Measurements from ENCODE around the gene BNC1. TPM values are rescaled to one million over a fixed set of nuclear protein-coding genes. Genes with fewer than 3 reads are reported as not detected.

The BNC1 gene
- total and polyA plus RNA-seq, 10 of the 15 experiments (the other 5 are each of a cell fraction or from before 2014, with no cell fraction given) = 0.01 TPM; not detected in 9

- intact Hi-C loops (cut with micrococcal nuclease; ENCODE audit: unreplicated experiment) (loop anchor here (2.0 kb wide), 1 partner anchor 34 kb away; no protein-coding TSS in a partner anchor), in situ Hi-C loops (cut with MboI) (no loop called here)
- no peak overlapping the region for H3K4me2 ChIP-seq (ENCODE audit: control insufficient read depth, insufficient read depth)
- H3K9ac ChIP-seq (ENCODE audit: control insufficient read depth, insufficient read depth, low read length) = no peak overlapping the region
- ChIA-PET CTCF (interaction anchor here (0.6 to 4.4 kb wide), 34 partner anchors 9 to 785 kb away, joined by 3 to 42 read pairs (median 6); partner anchors contain the start of gene C15orf40), POLR2A (interaction anchor here (1.2 kb wide), 1 partner anchor 132 kb away, joined by 3 read pairs; no protein-coding TSS in a partner anchor), SMC1A (ENCODE audit: uncharacterized antibody, unreplicated experiment) (interaction anchor here (1.0 to 3.9 kb wide), 12 partner anchors 9 to 786 kb away, joined by 3 to 24 read pairs (median 3); no protein-coding TSS in a partner anchor), RAD21 (ENCODE audit: unreplicated experiment) (interaction anchor here (0.6 to 4.2 kb wide), 9 partner anchors 29 to 322 kb away, joined by 3 to 21 read pairs (median 3); no protein-coding TSS in a partner anchor)
- BruUV-seq (replicated peaks) = no TSS peak
- H3K27ac ChIP-seq (ENCODE audit: control insufficient read depth, insufficient read depth) = no peak overlapping the region
- ATAC-seq (no peak), FAIRE-seq (no peak), DNase-seq (ENCODE audit: low read depth, low spot score) (no peak)
- no peaks in the 10 kb centered on the region for H4K20me1 ChIP-seq (ENCODE audit: control insufficient read depth, insufficient read depth)
- no peak overlapping the region for H2AFZ ChIP-seq (ENCODE audit: control insufficient read depth, low read depth, low read length)
- no peaks in the 10 kb centered on the region for H3K79me2 ChIP-seq (ENCODE audit: control insufficient read depth, insufficient read depth, low read length)
- no peaks in the 10 kb centered on the region for H3K4me1 ChIP-seq (ENCODE audit: control insufficient read depth, insufficient read depth, low read length)
- no peaks in the 10 kb centered on the region; a peak in 2 of 4 replicates for H3K27me3 ChIP-seq (replicated peaks in 1 of 2; ENCODE audit: control insufficient read depth in 2 of 2, insufficient read depth in 2 of 2, low read length in 1 of 2)
- H3K9me3 ChIP-seq (replicated peaks; ENCODE audit: control insufficient read depth, insufficient read depth, low read length) = no peaks in the 10 kb centered on the region
- no peaks in the 10 kb centered on the region for H3K36me3 ChIP-seq (ENCODE audit: control insufficient read depth in 2 of 2, insufficient read depth in 2 of 2, low read length in 1 of 2)
- WGBS (ENCODE audit: insufficient coverage, insufficient replicate concordance, low lambda C conversion rate, missing lambda C conversion rate) = 17% methylated on average over 3 of the region's 3 CpGs
- TF ChIP-seq BRCA1 (IDR thresholded peaks at IDR 0.05; ENCODE audit: low read depth, low read length) = no peak
- TF ChIP-seq NFYB (IDR thresholded peaks at IDR 0.05; ENCODE audit: insufficient read depth, low read depth, low read length) = no peak
- no peak for TF ChIP-seq SPI1 (IDR thresholded peaks at IDR 0.05; ENCODE audit: borderline replicate concordance, insufficient read depth, low read depth, low read length)
- no peak for TF ChIP-seq POU2F2 (IDR thresholded peaks at IDR 0.05; ENCODE audit: borderline replicate concordance, low read depth, low read length)
- no peak for TF ChIP-seq ZNF24 (IDR thresholded peaks at IDR 0.05)
- no peak for TF ChIP-seq E4F1 (IDR thresholded peaks at IDR 0.05; ENCODE audit: borderline replicate concordance, partially characterized antibody)
- TF ChIP-seq MXI1 (IDR thresholded peaks at IDR 0.05; ENCODE audit: low read depth, low read length) = no peak
- no peak for TF ChIP-seq MAX (IDR thresholded peaks at IDR 0.05; ENCODE audit: low read depth, low read length)
- no peak for TF ChIP-seq YY1 (IDR thresholded peaks at IDR 0.05; ENCODE audit: low read depth, low read length)
- no peak for TF ChIP-seq TCF3 (IDR thresholded peaks at IDR 0.05; ENCODE audit: borderline replicate concordance, insufficient read depth, low read depth, low read length)
- no peak for TF ChIP-seq MEF2B (IDR thresholded peaks at IDR 0.05; ENCODE audit: partially characterized antibody, poor library complexity, severe bottlenecking)
- no peak for TF ChIP-seq CREB1 (IDR thresholded peaks at IDR 0.05; ENCODE audit: low read depth)
- TF ChIP-seq ETV6 (conservative IDR thresholded peaks at IDR 0.05 in 1 of 2, IDR thresholded peaks at IDR 0.05 in 1 of 2; ENCODE audit: borderline replicate concordance in 1 of 2, low read depth in 1 of 2) = no peak
- no peak overlapping the region for H3K4me3 ChIP-seq
Measured at GRCh38 chr15:83249030-83249343, 35.5 kb downstream of the BNC1 start.

Measured in GM12878 (cell line).